ENCODE measurements around the gene RTL5.
"Not testable (repeated sequence)": the region's sequence is repeated elsewhere in the genome, so short reads cannot be mapped to it uniquely, and the experiment has no call there.

RTL5 gene

GRCh38 chrX:72131317-72132294 lies at the start of gene RTL5:
Gene RTL5 (minus strand): TSS chrX:72131915.
- peak; percentile 87 for DNase-seq

GRCh38 chrX:72180539-72180938 lies 48.8 kb upstream of the RTL5 start:
- no peak for DNase-seq

GRCh38 chrX:72176981-72177380 lies 45.3 kb upstream of the RTL5 start:
- no peak for DNase-seq

GRCh38 chrX:72176289-72176688 lies 44.6 kb upstream of the RTL5 start:
- not testable (repeated sequence) for DNase-seq

GRCh38 chrX:72169008-72169728 lies 37.5 kb upstream of the RTL5 start:
- peak; percentile 7 for DNase-seq

- DNase-seq = no peak
Measured at GRCh38 chrX:72165551-72165950, 33.8 kb upstream of the RTL5 start.

- no peak for DNase-seq
Measured at GRCh38 chrX:72159769-72160168, 28.1 kb upstream of the RTL5 start.

GRCh38 chrX:72158773-72159172 lies 27.1 kb upstream of the RTL5 start:
- DNase-seq = no peak

GRCh38 chrX:72146527-72146926 lies 14.8 kb upstream of the RTL5 start:
- DNase-seq = no peak

GRCh38 chrX:72145181-72145580 lies 13.5 kb upstream of the RTL5 start:
- no peak for DNase-seq

GRCh38 chrX:72143609-72143907 lies 11.8 kb upstream of the RTL5 start:
- no peak for DNase-seq

- no peak for DNase-seq
Measured at GRCh38 chrX:72142794-72143608, 11.3 kb upstream of the RTL5 start.

GRCh38 chrX:72142094-72142793 lies 10.5 kb upstream of the RTL5 start:
- DNase-seq = no peak

GRCh38 chrX:72141372-72142004 lies 9.8 kb upstream of the RTL5 start:
- no peak for DNase-seq

GRCh38 chrX:72139538-72139937 lies 7.8 kb upstream of the RTL5 start:
- DNase-seq = no peak

GRCh38 chrX:72137846-72138495 lies 6.3 kb upstream of the RTL5 start:
- no peak for DNase-seq

GRCh38 chrX:72133851-72134546 lies 2.3 kb upstream of the RTL5 start:
- no peak for DNase-seq

GRCh38 chrX:72132456-72132855 lies 741 bp upstream of the RTL5 start:
- no peak for DNase-seq

- DNase-seq = no peak
Measured at GRCh38 chrX:72130762-72131250, 909 bp downstream of the RTL5 start.

GRCh38 chrX:72130156-72130761 lies 1.5 kb downstream of the RTL5 start:
- DNase-seq = no peak
